Activated CD8-positive, alpha-beta memory T cell treated with anti-CD3 and anti-CD28 coated beads, Interleukin-2, amount 10 ng/mL, durations not matched to agents 7 days and 5 days (primary cell): ENCODE measurements around the gene GJB3. TPM values are rescaled to one million over a fixed set of nuclear protein-coding genes. Genes with fewer than 3 reads are reported as not detected.
"Not testable (repeated sequence)": the region's sequence is repeated elsewhere in the genome, so short reads cannot be mapped to it uniquely, and the experiment has no call there.

Experiments
- ATAC-seq: fragments of 150-1000 bp; cut with Tn5 transposase; one replicate; pipeline ENCODE4 v1.10.0; 2021; ENCODE audit warnings: moderate library complexity
- CTCF ChIA-PET: fragments of 350-600 bp; sonication (Branson Sonifier 250); formaldehyde crosslinking; loops from one replicate; lab custom pipeline; 2021; ENCODE audit warnings: antibody characterized with exemption; lab: Charles Lee
- DNase-seq: peaks from one replicate; pipeline ENCODE4 v3.0.0-alpha.2; 2020
- H3K27ac Mint-ChIP-seq: one replicate; pipeline ENCODE4 v1.8.0; 2021; ENCODE audit warnings: mild to moderate bottlenecking, mixed read lengths
- H3K27me3 Mint-ChIP-seq: one replicate; pipeline ENCODE4 v1.8.0; 2021; ENCODE audit warnings: mixed read lengths
- H3K36me3 Mint-ChIP-seq: one replicate; pipeline ENCODE4 v1.8.0; 2021; ENCODE audit warnings: mild to moderate bottlenecking, mixed read lengths
- H3K4me1 Mint-ChIP-seq: one replicate; pipeline ENCODE4 v1.8.0; 2021; ENCODE audit warnings: mixed read lengths
- H3K4me3 Mint-ChIP-seq: one replicate; pipeline ENCODE4 v1.8.0; 2021; ENCODE audit warnings: mild to moderate bottlenecking, moderate library complexity, mixed read lengths
- H3K9me3 Mint-ChIP-seq: one replicate; pipeline ENCODE4 v1.8.0; 2022; ENCODE audit warnings: low read depth, mixed read lengths
- total RNA-seq, 2 experiments: library from RNA; stranded (reverse); gene quantifications; one replicate each; pipeline ENCODE4 v1.2.3, GENCODE V29; 2021

The GJB3 gene
- total RNA-seq, 2 experiments from 2014 or later = not detected

GRCh38 chr1:34768856-34769255 is 12.2 kb upstream of the GJB3 start:
- CTCF ChIA-PET = no interaction called here
- DNase-seq = no peak
- no peak for ATAC-seq
- Mint-ChIP-seq H3K4me3 (no peak overlapping the region), H3K4me1 (no peaks in the 10 kb centered on the region), H3K27me3 (no peaks in the 10 kb centered on the region), H3K36me3 (no peaks in the 10 kb centered on the region), H3K9me3 (no peaks in the 10 kb centered on the region), H3K27ac (no peak overlapping the region)

DNA sequence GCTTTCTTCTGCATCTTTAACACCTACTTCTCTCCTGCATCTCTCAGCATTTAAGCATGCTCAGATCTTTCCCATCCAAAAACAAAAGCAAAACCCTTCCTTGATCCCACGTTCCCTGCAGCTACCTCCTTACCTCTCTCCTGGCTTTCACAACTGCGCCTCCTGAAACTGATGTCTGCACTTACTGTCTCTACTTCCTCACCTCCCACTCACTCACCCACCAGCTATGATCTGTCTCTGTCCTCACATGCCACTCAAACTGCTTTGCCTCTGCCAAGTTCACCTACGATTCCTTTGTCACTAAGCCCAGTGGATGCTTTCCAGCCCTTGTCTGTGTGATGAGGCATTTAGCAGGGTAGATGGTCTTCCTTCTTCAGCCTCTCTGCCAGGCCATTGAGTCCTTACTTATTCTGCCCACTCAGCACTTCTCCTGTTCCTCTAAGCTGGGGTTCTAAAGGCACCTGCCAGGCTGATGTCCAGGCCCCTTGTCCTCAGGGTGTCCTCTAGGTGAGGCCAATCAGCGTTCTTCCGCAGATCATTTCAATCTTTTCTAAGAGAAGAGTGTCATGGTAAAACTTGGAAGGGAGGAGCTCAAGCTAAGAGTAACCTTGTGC is 10.0 kb upstream of the GJB3 start:
- H3K9me3 Mint-ChIP-seq = no peaks in the 10 kb centered on the region
- H3K36me3 Mint-ChIP-seq = no peaks in the 10 kb centered on the region
- H3K4me3 Mint-ChIP-seq = no peak overlapping the region
- ATAC-seq (no peak), DNase-seq (no peak)
- no peaks in the 10 kb centered on the region for H3K27me3 Mint-ChIP-seq
- CTCF ChIA-PET = no interaction called here
- H3K4me1 Mint-ChIP-seq = no peaks in the 10 kb centered on the region
- no peak overlapping the region for H3K27ac Mint-ChIP-seq

- no peaks in the 10 kb centered on the region for H3K9me3 Mint-ChIP-seq
- DNase-seq (no peak), ATAC-seq (no peak)
- H3K4me1 Mint-ChIP-seq = no peaks in the 10 kb centered on the region
- H3K27ac Mint-ChIP-seq = no peak overlapping the region
- no peaks in the 10 kb centered on the region for H3K36me3 Mint-ChIP-seq
- CTCF ChIA-PET = no interaction called here
- no peaks in the 10 kb centered on the region for H3K27me3 Mint-ChIP-seq
- H3K4me3 Mint-ChIP-seq = no peak overlapping the region
Observed at GRCh38 chr1:34771573-34772371, 9.2 kb upstream of the GJB3 start.

DNA sequence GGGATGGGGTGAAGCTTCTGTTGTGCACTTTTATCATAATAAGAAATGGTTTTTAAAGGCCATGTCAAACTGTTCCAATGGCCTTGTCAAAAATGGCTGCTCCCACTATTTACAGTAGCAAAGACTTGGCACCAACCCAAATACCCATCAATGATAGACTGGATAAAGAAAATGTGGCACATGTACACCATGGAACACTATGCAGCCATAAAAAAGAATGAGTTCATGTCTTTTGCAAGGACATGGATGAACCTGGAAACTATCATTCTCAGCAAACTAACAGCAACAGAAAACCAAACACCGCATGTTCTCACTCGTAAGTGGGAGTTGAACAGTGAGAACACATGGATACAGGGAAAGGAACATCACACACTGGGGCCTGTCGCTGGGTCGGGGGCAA is 7.9 kb upstream of the GJB3 start:
- CTCF ChIA-PET, H3K27me3 Mint-ChIP-seq, H3K9me3 Mint-ChIP-seq, H3K36me3 Mint-ChIP-seq, H3K4me1 Mint-ChIP-seq, ATAC-seq, H3K27ac Mint-ChIP-seq, H3K4me3 Mint-ChIP-seq, DNase-seq: not testable (repeated sequence)

- Mint-ChIP-seq H3K36me3 (no peaks in the 10 kb centered on the region), H3K4me1 (no peaks in the 10 kb centered on the region), H3K9me3 (no peaks in the 10 kb centered on the region), H3K4me3 (no peak overlapping the region), H3K27ac (no peak overlapping the region), H3K27me3 (peaks cover 19% of the 10 kb centered on the region)
- ATAC-seq (no peak), DNase-seq (no peak)
- CTCF ChIA-PET = interaction anchor here (1.4 kb wide), 1 partner anchor 32 kb away, joined by 4 read pairs; no protein-coding TSS in a partner anchor
Observed at GRCh38 chr1:34774957-34775356, 6.1 kb upstream of the GJB3 start.

GRCh38 chr1:34776911-34777310 is 4.1 kb upstream of the GJB3 start:
- H3K9me3 Mint-ChIP-seq = no peaks in the 10 kb centered on the region
- DNase-seq = no peak
- no peak overlapping the region for H3K4me3 Mint-ChIP-seq
- H3K36me3 Mint-ChIP-seq = no peaks in the 10 kb centered on the region
- no peak overlapping the region for H3K27ac Mint-ChIP-seq
- H3K4me1 Mint-ChIP-seq = peaks cover 2% of the 10 kb centered on the region
- CTCF ChIA-PET = interaction anchor here (1.4 kb wide), 1 partner anchor 9 kb away, joined by 4 read pairs; no protein-coding TSS in a partner anchor
- ATAC-seq = no peak
- H3K27me3 Mint-ChIP-seq = peaks cover 31% of the 10 kb centered on the region

DNA sequence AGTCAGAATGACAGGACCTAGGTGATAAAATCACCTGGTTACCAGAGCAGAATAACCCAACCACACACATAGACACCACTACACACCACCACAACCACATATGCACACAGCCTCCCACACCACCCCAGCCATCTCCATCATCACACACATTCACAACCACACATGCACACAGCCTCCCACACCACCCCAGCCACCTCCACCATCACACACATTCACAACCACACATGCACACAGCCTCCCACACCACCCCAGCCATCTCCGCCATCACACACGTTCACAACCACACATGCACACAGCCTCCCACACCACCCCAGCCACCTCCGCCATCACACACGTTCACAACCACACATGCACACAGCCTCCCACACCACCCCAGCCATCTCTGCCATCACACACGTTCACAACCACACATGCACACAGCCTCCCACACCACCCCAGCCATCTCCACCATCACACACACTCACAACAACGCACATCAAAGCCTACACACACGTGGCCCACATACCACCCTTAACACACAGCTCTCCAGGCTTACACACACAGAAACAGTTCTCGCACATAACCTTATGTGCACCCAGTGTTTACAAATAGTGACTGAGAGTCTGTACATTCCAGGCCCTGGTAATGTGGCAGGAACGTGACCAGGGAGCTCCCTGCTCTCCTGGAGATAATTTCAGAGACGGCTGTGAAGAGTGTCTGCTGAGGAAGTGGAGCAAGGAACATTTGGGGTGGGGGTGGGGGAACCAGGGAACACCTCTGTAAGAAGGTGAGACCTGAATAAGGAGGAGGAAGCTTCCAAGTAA is 3.3 kb upstream of the GJB3 start:
- Mint-ChIP-seq H3K9me3 (no peaks in the 10 kb centered on the region), H3K27ac (no peak overlapping the region), H3K4me1 (peaks cover 2% of the 10 kb centered on the region), H3K27me3 (peaks cover 38% of the 10 kb centered on the region), H3K4me3 (no peak overlapping the region), H3K36me3 (no peaks in the 10 kb centered on the region)
- ATAC-seq (no peak), DNase-seq (no peak)
- CTCF ChIA-PET = no interaction called here

GRCh38 chr1:34778381-34778780 is 2.6 kb upstream of the GJB3 start:
- H3K27ac Mint-ChIP-seq = no peak overlapping the region
- DNase-seq (no peak), ATAC-seq (no peak)
- no peaks in the 10 kb centered on the region for H3K36me3 Mint-ChIP-seq
- CTCF ChIA-PET = no interaction called here
- peaks cover 42% of the 10 kb centered on the region for H3K27me3 Mint-ChIP-seq
- H3K4me3 Mint-ChIP-seq = no peak overlapping the region
- peaks cover 2% of the 10 kb centered on the region for H3K4me1 Mint-ChIP-seq
- H3K9me3 Mint-ChIP-seq = no peaks in the 10 kb centered on the region

GRCh38 chr1:34779005-34779404 is 2.0 kb upstream of the GJB3 start:
- Mint-ChIP-seq H3K27me3 (peaks cover 44% of the 10 kb centered on the region), H3K9me3 (no peaks in the 10 kb centered on the region), H3K27ac (no peak overlapping the region), H3K4me3 (no peak overlapping the region), H3K4me1 (peaks cover 2% of the 10 kb centered on the region), H3K36me3 (no peaks in the 10 kb centered on the region)
- ATAC-seq (no peak), DNase-seq (no peak)
- CTCF ChIA-PET = no interaction called here

DNA sequence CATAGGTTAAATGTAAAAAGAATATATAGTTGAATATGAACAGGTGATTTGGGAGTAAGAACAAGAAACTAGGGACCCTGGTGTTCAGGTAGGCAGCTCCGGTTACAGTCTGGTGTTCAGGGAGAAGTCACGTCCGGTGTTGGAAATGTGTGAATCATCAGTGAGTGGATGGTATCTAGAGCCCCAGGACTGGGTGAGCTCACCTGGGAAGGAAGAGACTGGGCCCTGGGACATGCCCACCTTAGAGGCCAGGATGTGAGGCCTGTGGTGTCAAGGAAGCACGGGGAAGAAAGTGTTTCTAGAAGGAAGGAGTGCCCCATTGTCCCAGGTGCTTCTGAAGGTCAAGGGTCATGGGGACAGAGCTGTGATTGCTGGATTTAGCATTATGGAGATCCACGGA is 1.5 kb upstream of the GJB3 start:
- Mint-ChIP-seq H3K9me3 (no peaks in the 10 kb centered on the region), H3K27me3 (peaks cover 46% of the 10 kb centered on the region), H3K36me3 (no peaks in the 10 kb centered on the region), H3K27ac (no peak overlapping the region), H3K4me1 (peaks cover 2% of the 10 kb centered on the region), H3K4me3 (no peak overlapping the region)
- ATAC-seq (no peak), DNase-seq (no peak)
- CTCF ChIA-PET = no interaction called here

- H3K36me3 Mint-ChIP-seq = no peaks in the 10 kb centered on the region
- H3K4me1 Mint-ChIP-seq = peaks cover 2% of the 10 kb centered on the region
- no peak for DNase-seq
- no peak overlapping the region for H3K4me3 Mint-ChIP-seq
- H3K27ac Mint-ChIP-seq = no peak overlapping the region
- no peaks in the 10 kb centered on the region for H3K9me3 Mint-ChIP-seq
- ATAC-seq = no peak
- CTCF ChIA-PET = interaction anchor here (1.9 kb wide), 1 partner anchor 72 kb away, joined by 5 read pairs; no protein-coding TSS in a partner anchor
- H3K27me3 Mint-ChIP-seq = peaks cover 46% of the 10 kb centered on the region
Observed at GRCh38 chr1:34779962-34780361, 1.1 kb upstream of the GJB3 start.

DNA sequence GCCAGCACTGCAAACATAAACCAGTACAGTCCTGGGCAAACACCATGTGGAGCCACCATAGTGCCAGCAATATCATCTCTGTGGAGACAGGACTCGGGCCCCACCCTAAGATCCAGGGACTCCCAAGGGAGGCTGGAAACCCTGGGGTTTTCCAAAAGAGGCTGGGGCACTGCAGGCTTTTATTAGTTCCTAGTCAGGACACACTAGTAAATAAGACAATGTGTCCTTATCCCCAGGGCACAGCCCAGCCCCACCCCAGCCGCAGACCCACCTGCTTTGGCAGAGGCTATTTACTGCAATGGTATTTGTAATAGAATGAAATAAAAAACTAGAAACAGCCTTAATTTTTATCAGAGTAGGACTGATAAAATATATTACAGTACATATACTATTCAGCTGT is 486 bp upstream of the GJB3 start:
- CTCF ChIA-PET = interaction anchor here (1.9 kb wide), 1 partner anchor 72 kb away, joined by 5 read pairs; no protein-coding TSS in a partner anchor
- ATAC-seq = no peak
- no peak overlapping the region for H3K27ac Mint-ChIP-seq
- DNase-seq = no peak
- peaks cover 46% of the 10 kb centered on the region for H3K27me3 Mint-ChIP-seq
- H3K36me3 Mint-ChIP-seq = no peaks in the 10 kb centered on the region
- no peak overlapping the region for H3K4me3 Mint-ChIP-seq
- H3K4me1 Mint-ChIP-seq = peaks cover 2% of the 10 kb centered on the region
- H3K9me3 Mint-ChIP-seq = no peaks in the 10 kb centered on the region

DNA sequence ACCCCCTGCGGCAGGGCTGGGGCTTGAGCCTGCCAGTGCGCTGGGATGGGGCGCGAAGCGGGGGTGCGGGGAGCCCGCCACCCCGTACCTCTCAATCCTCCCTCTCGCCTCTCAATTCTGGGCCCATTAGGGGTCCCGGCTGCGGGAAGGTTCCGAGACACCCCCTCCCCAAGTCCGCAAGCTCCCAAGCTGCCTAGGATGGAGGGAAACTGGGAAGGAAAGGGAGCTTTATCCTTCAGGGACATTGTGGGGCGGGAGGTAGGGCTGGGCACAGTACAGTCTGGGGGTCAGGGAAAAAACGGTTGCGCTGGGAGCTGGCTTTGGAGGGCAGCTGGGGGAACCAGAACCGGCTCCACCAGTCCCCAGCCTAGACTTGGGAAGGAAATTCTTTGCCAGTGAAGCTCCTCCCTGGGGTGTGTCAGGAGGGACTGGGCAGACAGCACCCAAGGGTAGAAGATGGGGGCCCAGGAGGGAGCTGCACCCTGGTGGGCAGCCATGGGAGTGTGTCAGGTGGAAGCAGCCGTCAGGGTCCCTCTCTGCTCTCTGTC is 904 bp downstream of the GJB3 start:
- Mint-ChIP-seq H3K36me3 (no peaks in the 10 kb centered on the region), H3K9me3 (no peaks in the 10 kb centered on the region), H3K27me3 (peaks cover 46% of the 10 kb centered on the region), H3K4me1 (peaks cover 4% of the 10 kb centered on the region), H3K27ac (no peak overlapping the region), H3K4me3 (no peak overlapping the region)
- CTCF ChIA-PET = interaction anchor here (1.9 kb wide), 1 partner anchor 70 kb away, joined by 5 read pairs; no protein-coding TSS in a partner anchor
- no peak for DNase-seq
- ATAC-seq = no peak
